ENCODE measurements around the gene RSF1. TPM values are rescaled to one million over a fixed set of nuclear protein-coding genes. Genes with fewer than 3 reads are reported as not detected.

The RSF1 gene
- total and polyA plus RNA-seq, 2 donors from 2014 or later = 7.9 to 71.9 TPM

GRCh38 chr11:77726524-77726923, 94.0 kb downstream of the RSF1 start:
- peaks cover 0 to 6% (median 2%) of the 10 kb centered on the region in 3 donors for H3K9me3 ChIP-seq (ENCODE audit: control insufficient read depth in 2 of 3, insufficient read depth in 1 of 3, low read length in 3 of 3)
- FAIRE-seq (no peak), DNase-seq (no peak)
- peaks cover 3 to 9% (median 6%) of the 10 kb centered on the region in 3 donors for H3K36me3 ChIP-seq (ENCODE audit: control insufficient read depth in 2 of 3, insufficient read depth in 3 of 3, low read length in 3 of 3)
- intact Hi-C loops (cut with DNase I) = no loop called here
- peaks cover 0 to under 1% (median 0%) of the 10 kb centered on the region in 3 donors for H3K4me1 ChIP-seq (ENCODE audit: control insufficient read depth in 2 of 3, insufficient read depth in 2 of 3, low read depth in 1 of 3, low read length in 3 of 3)
- no peaks in the 10 kb centered on the region for H3K27me3 ChIP-seq (ENCODE audit: control insufficient read depth, insufficient read depth, low read length)
- no peak overlapping the region for H3K9ac ChIP-seq (ENCODE audit: low read length in 3 of 3)
- no peak for TF ChIP-seq CTCF (IDR thresholded peaks at IDR 0.05; ENCODE audit: borderline replicate concordance, extremely low read depth, insufficient read depth)
- no peak overlapping the region for H3K27ac ChIP-seq (ENCODE audit: low read depth in 2 of 2, low read length in 2 of 2)
- H3K4me3 ChIP-seq (ENCODE audit: low read length in 3 of 3) = no peak overlapping the region

- intact Hi-C loops (cut with DNase I) = no loop called here
- Histone ChIP-seq H3K27me3 (ENCODE audit: control insufficient read depth, insufficient read depth, low read length) (no peaks in the 10 kb centered on the region), H3K36me3 (ENCODE audit: control insufficient read depth in 2 of 3, insufficient read depth in 3 of 3, low read length in 3 of 3) (peaks cover 3 to 9% (median 3%) of the 10 kb centered on the region in 3 donors), H3K4me3 (ENCODE audit: low read length in 3 of 3) (no peak overlapping the region), H3K4me1 (ENCODE audit: control insufficient read depth in 2 of 3, insufficient read depth in 2 of 3, low read depth in 1 of 3, low read length in 3 of 3) (peaks cover 0 to 6% (median 0%) of the 10 kb centered on the region in 3 donors), H3K9ac (ENCODE audit: low read length in 3 of 3) (no peak overlapping the region), H3K9me3 (ENCODE audit: control insufficient read depth in 2 of 3, insufficient read depth in 1 of 3, low read length in 3 of 3) (no peaks in the 10 kb centered on the region), H3K27ac (ENCODE audit: low read depth in 2 of 2, low read length in 2 of 2) (no peak overlapping the region)
- DNase-seq (no peak), FAIRE-seq (no peak)
- no peak for TF ChIP-seq CTCF (IDR thresholded peaks at IDR 0.05; ENCODE audit: borderline replicate concordance, extremely low read depth, insufficient read depth)
Observed at GRCh38 chr11:77725433-77725832, 95.1 kb downstream of the RSF1 start.

GRCh38 chr11:77724636-77725035, 95.9 kb downstream of the RSF1 start:
- Histone ChIP-seq H3K4me3 (ENCODE audit: low read length in 3 of 3) (no peak overlapping the region), H3K27me3 (ENCODE audit: control insufficient read depth, insufficient read depth, low read length) (no peaks in the 10 kb centered on the region), H3K4me1 (ENCODE audit: control insufficient read depth in 2 of 3, insufficient read depth in 2 of 3, low read depth in 1 of 3, low read length in 3 of 3) (peaks cover 0 to 6% (median 0%) of the 10 kb centered on the region in 3 donors), H3K36me3 (ENCODE audit: control insufficient read depth in 2 of 3, insufficient read depth in 3 of 3, low read length in 3 of 3) (peaks cover 3 to 9% (median 3%) of the 10 kb centered on the region in 3 donors), H3K27ac (ENCODE audit: low read depth in 2 of 2, low read length in 2 of 2) (no peak overlapping the region), H3K9me3 (ENCODE audit: control insufficient read depth in 2 of 3, insufficient read depth in 1 of 3, low read length in 3 of 3) (no peaks in the 10 kb centered on the region), H3K9ac (ENCODE audit: low read length in 3 of 3) (no peak overlapping the region)
- DNase-seq (no peak), FAIRE-seq (no peak)
- intact Hi-C loops (cut with DNase I) = no loop called here
- no peak for TF ChIP-seq CTCF (IDR thresholded peaks at IDR 0.05; ENCODE audit: borderline replicate concordance, extremely low read depth, insufficient read depth)

- intact Hi-C loops (cut with DNase I) = no loop called here
- DNase-seq (no peak), FAIRE-seq (no peak)
- H3K27ac ChIP-seq (ENCODE audit: low read depth in 2 of 2, low read length in 2 of 2) = no peak overlapping the region
- H3K4me3 ChIP-seq (ENCODE audit: low read length in 3 of 3) = no peak overlapping the region
- no peaks in the 10 kb centered on the region for H3K9me3 ChIP-seq (ENCODE audit: control insufficient read depth in 2 of 3, insufficient read depth in 1 of 3, low read length in 3 of 3)
- H3K36me3 ChIP-seq (ENCODE audit: control insufficient read depth in 2 of 3, insufficient read depth in 3 of 3, low read length in 3 of 3) = peaks cover 3 to 9% (median 3%) of the 10 kb centered on the region in 3 donors
- H3K27me3 ChIP-seq (ENCODE audit: control insufficient read depth, insufficient read depth, low read length) = no peaks in the 10 kb centered on the region
- peaks cover 0 to 6% (median 0%) of the 10 kb centered on the region in 3 donors for H3K4me1 ChIP-seq (ENCODE audit: control insufficient read depth in 2 of 3, insufficient read depth in 2 of 3, low read depth in 1 of 3, low read length in 3 of 3)
- H3K9ac ChIP-seq (ENCODE audit: low read length in 3 of 3) = no peak overlapping the region
- no peak for TF ChIP-seq CTCF (IDR thresholded peaks at IDR 0.05; ENCODE audit: borderline replicate concordance, extremely low read depth, insufficient read depth)
Observed at GRCh38 chr11:77723024-77723423, 97.5 kb downstream of the RSF1 start.

Data from kidney (tissue), 14 donors.